HG02852 (cell line): ENCODE measurements around the gene SLAMF6.

Experiments used
- ATAC-seq: cut with Tn5 transposase; IDR thresholded peaks from one replicate; pipeline ENCODE4 v1.9.1; 2021; ENCODE audit warnings: mild to moderate bottlenecking, moderate library complexity; ENCODE audit not compliant: unreplicated experiment

Gene SLAMF6

GRCh38 chr1:160437432-160438316, 85.4 kb downstream of the SLAMF6 start:
- ATAC-seq = peak; percentile 68

GRCh38 chr1:160436966-160437365, 86.1 kb downstream of the SLAMF6 start:
- no peak for ATAC-seq
